Stimulated activated CD4-positive, alpha-beta T cell treated with anti-CD3 and anti-CD28 coated beads, TNF-alpha, amount 100 ng/mL, for 1 hour (primary cell): Measurements from ENCODE around the gene CERS3.

Experiments used
- DNase-seq, 3 donors: peaks; one replicate each; pipeline ENCODE4 v3.0.0-alpha.2; 2020; ENCODE audit warnings: low read depth in 3 of 3, low spot score in 1 of 3

The CERS3 gene

GRCh38 chr15:100385300-100386050 lies 143.3 kb downstream of the CERS3 start:
- no peak for DNase-seq

- no peak for DNase-seq
Observed at GRCh38 chr15:100384108-100384410, 144.7 kb downstream of the CERS3 start.

GRCh38 chr15:100383302-100384107 lies 145.2 kb downstream of the CERS3 start:
- no peak for DNase-seq

- DNase-seq: no peak
Observed at GRCh38 chr15:100373942-100374341, 154.8 kb downstream of the CERS3 start.

- DNase-seq: no peak
Observed at GRCh38 chr15:100373120-100373896, 155.4 kb downstream of the CERS3 start.

GRCh38 chr15:100372739-100373119 lies 156.0 kb downstream of the CERS3 start:
- no peak for DNase-seq

- no peak for DNase-seq
Observed at GRCh38 chr15:100355342-100355741, 173.4 kb downstream of the CERS3 start.

GRCh38 chr15:100353449-100353848 lies 175.3 kb downstream of the CERS3 start:
- DNase-seq: no peak

- no peak for DNase-seq
Observed at GRCh38 chr15:100350434-100351226, 178.1 kb downstream of the CERS3 start.
